CD1c-positive myeloid dendritic cell (primary cell): ENCODE measurements around the gene DHRS7B.
A peak's percentile ranks its signal among the peaks of the same experiment; 100 is the strongest.
"Not testable (repeated sequence)": the region's sequence is repeated elsewhere in the genome, so short reads cannot be mapped to it uniquely, and the experiment has no call there.

Source experiments
- DNase-seq: peaks from one replicate; pipeline ENCODE4 v3.0.0-alpha.2; 2016; ENCODE audit errors: extremely low spot score

The DHRS7B gene

DNA sequence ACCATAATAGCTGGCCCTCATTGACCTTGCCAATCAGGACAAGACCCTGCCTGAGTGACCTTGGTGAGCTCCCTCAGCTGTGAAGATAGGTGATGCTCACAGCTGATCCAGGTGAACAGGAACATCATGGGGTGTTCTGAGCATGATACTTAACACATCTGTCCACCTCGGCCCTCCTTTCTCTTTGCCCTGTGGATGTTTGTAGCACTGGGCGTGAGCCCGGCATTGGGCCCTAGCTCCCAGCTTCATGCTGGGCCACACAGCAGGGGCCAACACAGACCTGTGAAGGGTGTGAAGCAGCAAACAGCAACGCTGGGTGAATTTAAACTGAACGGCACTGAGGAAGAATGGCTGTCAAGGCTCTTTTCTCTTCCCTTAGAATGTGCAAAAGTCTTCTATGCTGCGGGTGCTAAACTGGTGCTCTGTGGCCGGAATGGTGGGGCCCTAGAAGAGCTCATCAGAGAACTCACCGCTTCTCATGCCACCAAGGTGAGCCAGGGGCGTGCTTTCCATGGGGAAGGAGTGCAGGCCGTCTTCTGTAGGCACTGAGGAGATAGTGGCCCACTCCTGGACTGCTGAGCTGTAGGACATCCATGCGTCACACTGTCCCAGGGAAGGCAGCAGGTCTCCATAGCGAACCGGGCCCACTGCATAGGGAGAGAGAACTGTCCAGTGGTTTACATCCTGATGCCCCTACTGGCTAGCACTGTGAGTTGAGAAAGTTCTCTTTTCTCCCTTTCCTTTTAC is 51.3 kb downstream of the DHRS7B start:
- no peak for DNase-seq

DNA sequence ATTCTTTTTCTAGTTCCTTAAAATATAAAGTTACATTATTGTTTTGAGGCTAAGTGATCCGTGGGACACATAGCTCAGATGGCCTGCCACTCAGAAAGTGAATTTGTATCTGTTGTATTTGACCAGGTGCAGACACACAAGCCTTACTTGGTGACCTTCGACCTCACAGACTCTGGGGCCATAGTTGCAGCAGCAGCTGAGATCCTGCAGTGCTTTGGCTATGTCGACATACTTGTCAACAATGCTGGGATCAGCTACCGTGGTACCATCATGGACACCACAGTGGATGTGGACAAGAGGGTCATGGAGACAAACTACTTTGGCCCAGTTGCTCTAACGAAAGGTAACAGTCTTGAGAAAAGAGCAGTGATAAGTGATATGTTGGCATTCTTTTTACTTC is 56.7 kb downstream of the DHRS7B start:
- no peak for DNase-seq

GRCh38 chr17:21184570-21184969 is 57.8 kb downstream of the DHRS7B start:
- DNase-seq: no peak

GRCh38 chr17:21185061-21185460 is 58.3 kb downstream of the DHRS7B start:
- no peak for DNase-seq

DNA sequence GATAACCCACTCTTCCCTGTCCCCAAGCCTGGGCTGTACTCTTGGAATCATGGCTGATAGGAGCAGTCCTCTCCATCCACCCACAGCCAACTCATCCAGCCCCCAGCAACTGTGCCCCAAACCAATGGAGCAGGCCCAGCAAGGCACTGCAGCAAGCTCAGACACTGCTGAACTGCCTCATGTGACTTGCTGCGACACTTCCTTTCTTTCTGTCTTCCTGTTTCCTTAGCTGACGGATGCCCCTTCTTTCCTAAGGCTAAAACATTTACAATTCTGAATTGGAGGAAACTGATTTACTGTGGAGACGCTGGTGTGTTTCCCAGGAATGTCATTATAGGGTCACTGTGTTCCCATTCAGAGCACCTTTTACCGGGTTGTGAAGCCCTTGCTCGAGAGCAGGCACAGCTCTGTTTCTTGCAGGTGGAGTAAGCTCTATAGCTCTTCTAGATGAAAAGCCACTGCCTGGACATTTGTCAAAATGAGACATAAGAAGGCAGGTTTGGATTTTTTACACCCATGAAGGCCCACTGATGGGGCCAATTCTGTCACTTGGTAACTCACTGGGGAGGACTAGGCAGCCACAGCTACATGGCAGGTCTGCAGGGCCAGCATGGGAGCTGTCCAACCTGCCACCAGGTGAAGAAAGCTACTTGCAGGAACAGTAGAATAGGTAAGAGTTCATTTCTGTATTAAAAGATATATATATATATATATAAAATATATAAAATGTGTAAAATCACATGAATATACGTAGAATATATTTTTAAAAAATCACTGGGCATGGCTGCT is 59.8 kb downstream of the DHRS7B start:
- DNase-seq: peak; percentile 27

- no peak for DNase-seq
Measured at GRCh38 chr17:21189361-21189760, 62.6 kb downstream of the DHRS7B start.

DNA sequence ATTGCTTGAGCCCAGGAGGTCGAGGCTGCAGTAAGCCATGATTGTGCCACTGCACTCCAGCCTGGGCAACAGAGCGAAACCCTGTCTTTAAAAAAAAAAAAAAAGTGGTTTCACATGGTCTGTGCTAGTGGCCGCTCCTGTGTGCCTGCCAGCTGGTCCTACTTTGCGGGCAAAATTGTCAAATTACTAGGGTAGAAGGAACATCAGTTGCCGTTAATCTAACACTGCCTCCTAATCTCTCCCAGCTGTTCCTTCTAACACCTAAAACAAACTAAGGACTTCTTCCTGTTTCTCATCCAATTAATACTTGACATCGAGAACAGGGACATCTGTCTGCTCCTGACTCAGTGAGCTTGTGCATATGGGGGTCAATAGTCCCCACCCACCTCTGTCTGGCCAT is 63.3 kb downstream of the DHRS7B start:
- no peak for DNase-seq

DNA sequence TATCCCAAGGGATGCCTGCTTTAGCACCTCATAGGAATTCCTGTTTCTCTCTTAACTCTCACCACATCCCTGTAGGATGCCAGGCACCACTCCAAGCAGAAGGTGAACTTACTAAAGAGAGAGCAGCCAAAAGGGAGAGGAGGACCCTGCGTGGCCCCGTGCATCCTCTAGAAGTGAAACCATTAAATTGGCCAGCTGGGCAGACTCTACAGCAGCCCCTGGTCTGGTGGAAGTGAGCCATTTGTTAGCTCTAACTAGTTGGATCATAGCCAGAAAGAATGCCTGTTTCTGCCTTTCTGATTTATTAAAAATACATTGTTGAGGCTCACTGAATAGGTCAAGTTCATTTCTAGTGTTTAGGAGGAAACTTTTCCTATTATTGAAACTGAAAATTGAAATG is 64.9 kb downstream of the DHRS7B start:
- no peak for DNase-seq

- not testable (repeated sequence) for DNase-seq
Measured at GRCh38 chr17:21192414-21192813, 65.7 kb downstream of the DHRS7B start.

- DNase-seq: no peak
Measured at GRCh38 chr17:21193031-21193430, 66.3 kb downstream of the DHRS7B start.

- no peak for DNase-seq
Measured at GRCh38 chr17:21194226-21194625, 67.5 kb downstream of the DHRS7B start.

DNA sequence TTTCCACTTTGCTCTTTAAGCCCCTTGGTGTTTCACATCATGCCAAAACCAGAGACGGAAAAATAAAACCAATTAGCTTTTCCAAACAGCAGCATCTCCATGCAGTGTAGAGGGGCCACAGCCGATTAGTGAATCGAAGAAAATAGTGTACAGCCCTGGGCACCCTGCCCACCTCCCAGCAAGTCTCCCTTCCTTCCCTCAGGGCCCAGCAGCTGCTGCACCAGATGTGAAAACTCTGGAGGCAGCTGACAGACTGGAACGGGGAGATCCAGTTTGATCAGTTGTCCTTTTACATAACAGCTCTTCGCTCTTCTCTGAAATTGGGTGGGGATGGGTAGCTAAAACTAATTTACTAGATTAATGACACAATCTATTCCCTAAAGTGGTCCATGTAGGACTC is 67.9 kb downstream of the DHRS7B start:
- no peak for DNase-seq

DNA sequence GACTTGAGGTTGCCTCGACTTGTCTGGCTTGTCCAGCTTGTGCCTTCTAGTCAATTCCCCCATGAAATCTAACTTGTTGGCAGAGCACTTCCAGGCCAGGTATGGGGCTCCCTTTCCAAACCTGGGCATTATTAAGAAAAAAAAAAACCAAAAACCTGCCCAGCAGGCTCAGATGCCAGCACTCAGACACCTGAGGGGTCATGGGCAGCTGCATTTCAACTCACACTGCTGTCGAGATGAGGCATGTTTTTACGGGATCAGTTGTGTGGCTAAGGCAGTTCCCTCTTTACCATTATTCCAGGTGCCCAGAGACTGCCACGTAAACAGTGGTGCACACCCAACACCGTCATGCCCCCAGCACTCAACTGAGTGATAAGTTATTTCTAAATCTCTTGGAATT is 69.4 kb downstream of the DHRS7B start:
- DNase-seq: no peak

- DNase-seq: no peak
Measured at GRCh38 chr17:21198411-21198810, 71.6 kb downstream of the DHRS7B start.

DNA sequence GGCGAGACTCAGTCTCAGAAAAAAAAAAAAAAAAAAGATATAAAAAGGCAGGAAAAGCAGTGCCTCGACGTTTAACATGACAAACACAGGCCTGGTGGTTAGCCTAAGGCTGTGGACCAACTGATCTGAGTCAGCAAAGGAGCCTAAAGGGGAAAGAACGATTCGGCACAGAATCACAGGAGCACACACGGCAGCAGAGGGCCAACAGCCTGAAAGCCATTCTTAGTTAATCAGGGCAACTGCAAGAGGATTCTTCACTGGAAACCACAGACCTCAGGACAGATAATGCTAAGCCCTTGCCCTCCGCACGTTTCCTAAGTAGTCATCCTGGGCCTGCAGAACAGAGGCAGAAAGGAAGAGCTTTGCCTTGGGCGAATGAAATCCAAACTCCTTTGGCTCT is 72.5 kb downstream of the DHRS7B start:
- no peak for DNase-seq

DNA sequence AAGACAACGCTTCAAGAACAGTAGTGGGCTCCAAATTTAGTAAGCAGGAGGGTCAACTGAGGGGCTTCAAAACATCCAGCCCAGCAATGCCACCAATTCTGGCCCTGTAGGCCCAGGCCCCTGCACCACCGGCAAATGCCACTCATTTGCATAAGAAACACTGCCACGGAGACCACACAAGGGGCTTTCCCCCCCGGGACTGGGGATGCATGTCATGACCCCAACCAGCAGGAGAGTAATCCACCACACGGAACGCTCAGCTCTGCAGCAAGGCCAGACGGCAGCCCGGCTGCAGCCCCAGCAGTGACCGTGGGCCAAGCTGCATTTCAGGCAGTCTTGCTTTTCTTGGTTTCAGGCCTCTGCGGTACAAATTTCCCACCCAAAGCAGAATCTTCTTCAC is 73.1 kb downstream of the DHRS7B start:
- DNase-seq: no peak

- no peak for DNase-seq
Measured at GRCh38 chr17:21200590-21201297, 74.0 kb downstream of the DHRS7B start.

- DNase-seq: no peak
Measured at GRCh38 chr17:21201298-21201595, 74.5 kb downstream of the DHRS7B start.

- DNase-seq: no peak
Measured at GRCh38 chr17:21201874-21202273, 75.1 kb downstream of the DHRS7B start.

DNA sequence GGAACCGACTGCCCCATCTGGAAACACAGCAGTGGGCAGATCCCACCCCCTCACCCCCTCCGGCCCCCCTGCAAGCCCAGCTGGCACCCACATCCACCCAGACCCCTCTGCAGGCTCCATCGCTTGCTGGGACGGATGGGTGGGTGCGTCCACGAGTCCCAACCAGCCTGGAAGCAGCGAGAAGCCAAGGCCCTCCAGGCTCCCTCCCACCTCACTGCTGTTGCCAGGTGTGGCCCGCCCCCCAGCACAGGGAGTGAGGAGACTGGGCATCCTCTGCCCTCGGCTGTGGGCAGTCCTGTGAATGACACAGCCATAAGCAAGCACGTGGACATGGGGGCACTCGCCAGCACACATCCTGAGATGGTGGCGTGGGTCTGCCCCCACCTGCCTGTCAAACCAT is 75.7 kb downstream of the DHRS7B start:
- DNase-seq: no peak

DNA sequence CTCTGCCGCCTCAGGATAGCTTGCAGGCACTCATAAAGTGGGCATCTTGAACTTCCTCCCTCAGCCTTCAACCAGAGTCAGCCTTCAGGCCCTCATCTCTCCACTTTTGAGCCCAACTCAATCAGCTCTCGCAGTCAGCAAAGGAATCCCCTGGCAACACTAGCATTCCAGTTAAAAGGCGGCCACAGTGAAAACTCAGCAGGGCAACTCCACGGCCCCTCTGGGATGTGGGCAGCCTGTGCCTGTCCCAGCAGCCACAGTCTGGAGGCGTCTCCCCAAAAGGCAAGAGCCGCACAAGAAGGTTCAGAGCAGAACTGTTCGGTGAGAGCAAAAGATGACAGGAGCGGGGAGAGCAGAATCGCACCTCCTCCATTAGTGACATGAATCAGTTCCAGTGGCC is 78.2 kb downstream of the DHRS7B start:
- no peak for DNase-seq

DNA sequence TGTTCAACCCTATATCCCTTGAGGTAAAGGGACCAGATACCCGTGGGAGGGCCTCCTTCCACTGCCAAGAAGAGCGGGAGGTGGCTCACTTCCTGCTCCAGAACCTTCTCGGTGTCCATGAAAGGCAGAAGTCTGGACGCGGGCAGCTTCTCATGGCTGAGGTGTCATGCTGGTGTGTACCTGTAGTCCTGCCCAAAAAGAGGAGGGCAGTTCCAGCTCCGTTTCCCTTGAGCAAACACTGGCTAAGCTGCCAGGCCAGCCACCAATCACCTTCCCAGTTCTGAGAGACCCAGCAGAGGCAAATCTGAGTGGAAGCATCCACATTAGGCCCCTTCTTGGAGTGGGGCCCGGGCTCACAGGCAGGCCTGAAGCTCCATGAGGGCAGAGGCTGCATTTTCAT is 81.6 kb downstream of the DHRS7B start:
- DNase-seq: peak; percentile 23
